Hepatocyte (in vitro differentiated cells): ENCODE results near the gene AEN.

Experiments used
- EZH2 ChIP-seq: fragments of 200-600 bp; sonication (generic); IDR thresholded peaks from 2 replicates; pipeline ENCODE4 v1.6.1; 2016; ENCODE audit warnings: antibody characterized with exemption, mild to moderate bottlenecking, borderline replicate concordance
- EZH2phosphoT487 ChIP-seq: fragments of 200-600 bp; sonication (generic); IDR thresholded peaks from one replicate; pipeline ENCODE4 v1.6.1; 2018; ENCODE audit warnings: antibody characterized with exemption, mild to moderate bottlenecking, low read depth, moderate library complexity; ENCODE audit not compliant: unreplicated experiment, severe bottlenecking
- TF ChIP-seq, protein P1 (sequence below): fragments of 200-600 bp; sonication (generic); IDR thresholded peaks from 2 replicates; pipeline ENCODE4 v1.5.1; 2016; ENCODE audit warnings: antibody characterized with exemption, mild to moderate bottlenecking; ENCODE audit not compliant: poor library complexity

- TF ChIP-seq, protein P1, sequence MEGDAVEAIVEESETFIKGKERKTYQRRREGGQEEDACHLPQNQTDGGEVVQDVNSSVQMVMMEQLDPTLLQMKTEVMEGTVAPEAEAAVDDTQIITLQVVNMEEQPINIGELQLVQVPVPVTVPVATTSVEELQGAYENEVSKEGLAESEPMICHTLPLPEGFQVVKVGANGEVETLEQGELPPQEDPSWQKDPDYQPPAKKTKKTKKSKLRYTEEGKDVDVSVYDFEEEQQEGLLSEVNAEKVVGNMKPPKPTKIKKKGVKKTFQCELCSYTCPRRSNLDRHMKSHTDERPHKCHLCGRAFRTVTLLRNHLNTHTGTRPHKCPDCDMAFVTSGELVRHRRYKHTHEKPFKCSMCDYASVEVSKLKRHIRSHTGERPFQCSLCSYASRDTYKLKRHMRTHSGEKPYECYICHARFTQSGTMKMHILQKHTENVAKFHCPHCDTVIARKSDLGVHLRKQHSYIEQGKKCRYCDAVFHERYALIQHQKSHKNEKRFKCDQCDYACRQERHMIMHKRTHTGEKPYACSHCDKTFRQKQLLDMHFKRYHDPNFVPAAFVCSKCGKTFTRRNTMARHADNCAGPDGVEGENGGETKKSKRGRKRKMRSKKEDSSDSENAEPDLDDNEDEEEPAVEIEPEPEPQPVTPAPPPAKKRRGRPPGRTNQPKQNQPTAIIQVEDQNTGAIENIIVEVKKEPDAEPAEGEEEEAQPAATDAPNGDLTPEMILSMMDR: no peak
- TF ChIP-seq EZH2 (no peak), EZH2phosphoT487 (no peak)
Measured at GRCh38 chr15:88637841-88638625, 16.9 kb downstream of the AEN start.
